WERI-Rb-1 (cell line): Measurements from ENCODE around the gene CASP9.

Experiments used
- DNase-seq: peaks from one replicate; pipeline ENCODE4 v3.0.0-alpha.2; 2020
- H3K27ac ChIP-seq: fragments of 250-450 bp; sonication (Bioruptor Pico); 2 replicates; pipeline ENCODE4 v1.5.1; 2020; ENCODE audit warnings: mild to moderate bottlenecking, moderate library complexity
- H3K27me3 ChIP-seq: fragments of 250-450 bp; sonication (Bioruptor Pico); 2 replicates; pipeline ENCODE4 v1.5.1; 2021; ENCODE audit warnings: mild to moderate bottlenecking, low read depth, moderate library complexity; ENCODE audit not compliant: insufficient read depth, severe bottlenecking
- H3K36me3 ChIP-seq: fragments of 250-450 bp; sonication (Bioruptor Pico); 2 replicates; pipeline ENCODE4 v1.5.1; 2020; ENCODE audit warnings: mild to moderate bottlenecking, moderate library complexity
- H3K4me3 ChIP-seq: 2 replicates; pipeline ENCODE4 v1.5.1; 2011; ENCODE audit warnings: low read depth, mild to moderate bottlenecking, control low read depth, low read length
- H3K9me3 ChIP-seq: fragments of 250-450 bp; sonication (Bioruptor Pico); 2 replicates; pipeline ENCODE4 v1.5.1; 2021; ENCODE audit warnings: mild to moderate bottlenecking, moderate library complexity; ENCODE audit not compliant: severe bottlenecking
- TF ChIP-seq, protein P1 (sequence below): IDR thresholded peaks from 2 replicates; pipeline ENCODE4 v1.5.1; 2011; ENCODE audit warnings: low read depth, mild to moderate bottlenecking, control low read depth, inconsistent platforms, low read length

CASP9 gene

DNA sequence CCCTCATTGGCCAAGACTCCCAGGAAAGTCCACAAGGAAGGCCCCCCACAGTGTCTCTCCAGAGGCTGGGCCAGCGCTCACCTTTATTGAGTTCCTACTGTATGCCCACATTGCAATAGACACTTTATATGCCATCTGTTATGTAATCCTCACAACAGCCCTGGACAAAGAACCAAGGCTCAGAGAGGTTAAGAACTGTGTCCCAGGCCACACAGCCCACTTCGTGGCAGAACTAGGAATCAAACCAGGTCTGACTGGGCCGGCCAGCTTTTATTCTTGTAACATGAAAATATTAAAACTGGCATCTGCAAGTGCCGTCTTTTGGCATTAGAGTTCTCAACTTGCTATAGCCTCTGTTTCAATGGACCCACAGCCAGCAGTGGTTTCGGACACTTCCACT lies 81.3 kb downstream of the CASP9 start:
- DNase-seq: no peak
- H3K9me3 ChIP-seq: no peaks in the 10 kb centered on the region
- no peak overlapping the region for H3K4me3 ChIP-seq
- TF ChIP-seq, protein P1, sequence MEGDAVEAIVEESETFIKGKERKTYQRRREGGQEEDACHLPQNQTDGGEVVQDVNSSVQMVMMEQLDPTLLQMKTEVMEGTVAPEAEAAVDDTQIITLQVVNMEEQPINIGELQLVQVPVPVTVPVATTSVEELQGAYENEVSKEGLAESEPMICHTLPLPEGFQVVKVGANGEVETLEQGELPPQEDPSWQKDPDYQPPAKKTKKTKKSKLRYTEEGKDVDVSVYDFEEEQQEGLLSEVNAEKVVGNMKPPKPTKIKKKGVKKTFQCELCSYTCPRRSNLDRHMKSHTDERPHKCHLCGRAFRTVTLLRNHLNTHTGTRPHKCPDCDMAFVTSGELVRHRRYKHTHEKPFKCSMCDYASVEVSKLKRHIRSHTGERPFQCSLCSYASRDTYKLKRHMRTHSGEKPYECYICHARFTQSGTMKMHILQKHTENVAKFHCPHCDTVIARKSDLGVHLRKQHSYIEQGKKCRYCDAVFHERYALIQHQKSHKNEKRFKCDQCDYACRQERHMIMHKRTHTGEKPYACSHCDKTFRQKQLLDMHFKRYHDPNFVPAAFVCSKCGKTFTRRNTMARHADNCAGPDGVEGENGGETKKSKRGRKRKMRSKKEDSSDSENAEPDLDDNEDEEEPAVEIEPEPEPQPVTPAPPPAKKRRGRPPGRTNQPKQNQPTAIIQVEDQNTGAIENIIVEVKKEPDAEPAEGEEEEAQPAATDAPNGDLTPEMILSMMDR: no peak
- H3K27ac ChIP-seq: no peak overlapping the region
- H3K27me3 ChIP-seq: no peaks in the 10 kb centered on the region
- H3K36me3 ChIP-seq: no peaks in the 10 kb centered on the region

DNA sequence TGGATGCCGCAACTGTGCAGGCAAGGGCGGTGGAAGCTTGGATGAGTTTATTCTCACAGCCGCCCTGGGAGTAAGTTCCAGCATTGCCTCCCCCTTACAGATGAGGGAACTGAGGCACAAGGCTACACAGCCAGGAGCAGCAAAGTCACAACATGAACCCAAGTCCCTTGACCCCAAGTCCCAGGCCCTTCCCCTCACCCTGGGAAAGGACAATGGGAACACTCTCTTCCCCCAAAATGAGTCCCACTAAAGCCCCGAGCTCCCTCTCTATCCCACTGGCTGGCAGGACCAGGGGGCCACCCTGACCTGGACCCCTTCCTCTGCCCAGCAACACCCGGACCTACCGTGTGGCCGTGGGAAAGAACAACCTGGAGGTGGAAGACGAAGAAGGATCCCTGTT lies 81.9 kb downstream of the CASP9 start:
- Histone ChIP-seq H3K4me3 (no peak overlapping the region), H3K27me3 (no peaks in the 10 kb centered on the region), H3K36me3 (no peaks in the 10 kb centered on the region), H3K27ac (no peak overlapping the region), H3K9me3 (no peaks in the 10 kb centered on the region)
- TF ChIP-seq, protein P1: no peak
- DNase-seq: no peak
